Adipocyte (in vitro differentiated cells): ENCODE data around the gene PRLH.
A peak's percentile ranks its signal among the peaks of the same experiment; 100 is the strongest.

ENCODE experiments used
- DNase-seq: peaks from one replicate; pipeline ENCODE4 v3.0.0-alpha.2; 2015; ENCODE audit warnings: low read depth
- H3K27me3 ChIP-seq: replicated peaks from 2 replicates; pipeline ENCODE4 v1.7.0; 2013; ENCODE audit warnings: mild to moderate bottlenecking, low read length, moderate library complexity; ENCODE audit not compliant: control insufficient read depth, insufficient read depth
- H3K36me3 ChIP-seq: 2 replicates; pipeline ENCODE4 v1.7.0; 2013; ENCODE audit warnings: low read length, mild to moderate bottlenecking, moderate library complexity; ENCODE audit not compliant: control insufficient read depth, insufficient read depth, severe bottlenecking
- H3K4me1 ChIP-seq: 2 replicates; pipeline ENCODE4 v1.7.0; 2013; ENCODE audit warnings: mild to moderate bottlenecking, low read length, moderate library complexity; ENCODE audit not compliant: control insufficient read depth, insufficient read depth
- H3K4me3 ChIP-seq: 2 replicates; pipeline ENCODE4 v1.7.0; 2013; ENCODE audit warnings: mild to moderate bottlenecking, low read length, moderate library complexity
- H3K9ac ChIP-seq: 2 replicates; pipeline ENCODE4 v1.7.0; 2013; ENCODE audit warnings: mild to moderate bottlenecking, low read length, moderate library complexity
- H3K9me3 ChIP-seq: 2 replicates; pipeline ENCODE4 v1.7.0; 2013; ENCODE audit warnings: mild to moderate bottlenecking, low read length, moderate library complexity; ENCODE audit not compliant: control insufficient read depth

Gene PRLH

GRCh38 chr2:237540223-237540775 lies 26.1 kb upstream of the PRLH start:
- H3K4me1 ChIP-seq = peaks cover 4% of the 10 kb centered on the region
- H3K9me3 ChIP-seq = no peaks in the 10 kb centered on the region
- no peak for DNase-seq

DNA sequence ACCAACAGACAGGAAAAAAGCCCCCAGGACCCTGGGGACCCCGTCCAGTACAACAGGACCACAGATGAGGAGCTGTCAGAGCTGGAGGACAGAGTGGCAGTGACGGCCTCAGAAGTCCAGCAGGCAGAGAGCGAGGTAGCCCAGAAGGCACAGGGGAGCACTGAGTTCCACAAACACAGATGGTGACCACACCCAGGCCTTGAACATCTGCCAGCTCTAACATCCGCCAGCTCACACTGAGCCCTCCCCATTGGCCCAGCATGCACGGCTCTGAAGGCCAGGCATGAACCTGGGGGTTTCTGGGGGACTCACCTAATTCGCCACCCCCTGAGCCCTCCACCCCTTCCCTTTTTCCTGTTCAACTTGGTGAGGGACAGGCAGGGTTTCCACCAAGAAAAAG lies 25.6 kb upstream of the PRLH start:
- no peaks in the 10 kb centered on the region for H3K27me3 ChIP-seq
- H3K4me1 ChIP-seq = peaks cover 4% of the 10 kb centered on the region
- H3K36me3 ChIP-seq = no peaks in the 10 kb centered on the region
- peak; percentile 58 for DNase-seq
- no peak overlapping the region for H3K4me3 ChIP-seq
- H3K9me3 ChIP-seq = no peaks in the 10 kb centered on the region
- no peak overlapping the region for H3K9ac ChIP-seq

More at GRCh38 chr2:237540223-237540775, 26.1 kb upstream of the PRLH start:
- Histone ChIP-seq H3K4me3 (no peak overlapping the region), H3K36me3 (no peaks in the 10 kb centered on the region), H3K27me3 (no peaks in the 10 kb centered on the region), H3K9ac (no peak overlapping the region)

DNA sequence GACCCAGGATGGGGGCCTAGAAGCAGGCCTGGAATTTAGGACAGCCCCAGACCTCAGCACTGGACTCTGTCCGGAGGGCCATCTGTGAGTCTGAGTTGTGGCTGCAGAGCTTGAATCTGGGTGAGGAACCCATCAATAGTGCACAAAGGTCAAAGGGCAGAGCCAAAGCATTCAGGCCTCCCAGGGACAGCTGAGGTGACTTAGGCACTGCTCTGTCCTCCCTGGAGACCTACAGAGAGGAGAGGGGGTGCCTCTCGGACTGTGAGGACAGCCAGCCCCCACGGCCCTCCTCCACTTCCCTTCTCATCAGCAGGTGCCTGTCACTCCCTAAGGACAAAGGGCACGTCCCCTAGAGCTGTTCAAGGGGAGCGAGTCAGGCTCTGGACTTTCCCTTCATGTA lies 25.1 kb upstream of the PRLH start:
- Histone ChIP-seq H3K4me1 (peaks cover 4% of the 10 kb centered on the region), H3K27me3 (no peaks in the 10 kb centered on the region), H3K9ac (no peak overlapping the region), H3K4me3 (no peak overlapping the region), H3K36me3 (no peaks in the 10 kb centered on the region), H3K9me3 (no peaks in the 10 kb centered on the region)
- DNase-seq = no peak

DNA sequence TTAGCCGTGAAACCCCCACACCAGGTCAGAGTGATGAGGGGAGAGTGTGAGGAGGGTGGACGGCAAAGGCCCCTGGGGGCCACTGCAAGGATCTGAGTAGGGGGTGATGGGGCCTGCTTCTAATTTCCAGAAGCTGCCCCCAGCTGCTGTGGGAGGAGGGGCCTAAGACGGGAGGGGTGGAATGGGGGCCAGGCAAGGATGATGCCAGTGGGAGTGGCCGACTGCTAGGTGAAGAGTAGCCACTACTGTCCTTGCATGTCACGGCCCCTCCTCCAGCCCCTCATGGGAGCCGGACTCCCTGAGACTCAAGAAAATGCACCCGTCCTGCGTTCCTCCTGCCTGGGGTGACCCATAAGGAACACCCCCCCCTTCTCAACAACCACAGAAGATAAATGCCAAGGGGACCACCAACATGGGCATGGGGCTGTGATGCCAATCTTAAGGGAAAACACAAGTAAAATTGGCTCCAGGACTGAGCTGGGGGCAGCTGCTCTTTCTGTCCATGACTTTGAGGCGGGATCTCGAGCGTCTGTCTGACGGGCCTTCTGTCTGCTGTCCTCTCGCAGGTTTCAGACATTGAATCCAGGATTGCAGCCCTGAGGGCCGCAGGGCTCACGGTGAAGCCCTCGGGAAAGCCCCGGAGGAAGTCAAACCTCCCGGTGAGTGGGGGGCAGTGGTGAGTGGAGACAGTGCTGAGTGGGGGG lies 24.2 kb upstream of the PRLH start:
- Histone ChIP-seq H3K4me1 (peaks cover 4% of the 10 kb centered on the region), H3K9me3 (no peaks in the 10 kb centered on the region), H3K4me3 (no peak overlapping the region), H3K9ac (no peak overlapping the region), H3K36me3 (no peaks in the 10 kb centered on the region), H3K27me3 (no peaks in the 10 kb centered on the region)
- no peak for DNase-seq

DNA sequence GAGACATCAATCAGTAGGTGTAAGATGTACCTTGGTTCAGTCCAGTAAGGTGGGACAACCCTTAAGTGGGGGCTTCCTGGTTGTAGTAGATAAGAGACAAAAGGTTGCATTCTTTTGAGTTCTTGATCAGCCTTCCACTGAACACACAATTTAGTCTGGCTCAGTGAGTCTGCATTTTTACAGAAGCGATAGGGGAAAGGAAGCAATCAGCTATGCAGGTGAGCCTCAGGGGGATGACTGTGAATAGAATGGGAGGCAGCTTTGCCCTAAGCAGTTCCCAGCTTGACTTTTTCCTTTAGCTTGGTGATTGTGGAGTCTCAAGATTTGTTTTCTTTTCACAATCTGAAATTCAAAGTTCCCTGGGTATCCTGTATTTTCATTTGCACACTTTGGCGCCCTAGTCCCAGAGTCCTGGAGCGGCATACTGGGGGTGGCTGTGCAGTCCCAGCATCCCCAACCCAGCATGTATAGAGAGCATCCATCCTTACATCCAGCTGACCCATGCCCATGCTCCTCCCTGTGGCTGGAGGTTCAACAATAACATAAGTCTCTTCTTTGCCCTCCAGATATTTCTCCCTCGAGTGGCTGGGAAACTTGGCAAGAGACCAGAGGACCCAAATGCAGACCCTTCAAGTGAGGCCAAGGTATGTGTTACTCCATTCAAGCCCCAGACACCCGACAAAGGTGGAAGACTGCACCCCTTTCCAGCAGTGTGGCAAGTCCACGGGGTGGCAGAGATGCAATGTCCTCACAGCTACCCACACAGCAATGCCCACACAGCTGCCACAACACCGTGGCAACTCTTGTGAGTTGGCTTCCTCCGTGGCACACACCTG lies 20.1 kb upstream of the PRLH start:
- no peak overlapping the region for H3K9ac ChIP-seq
- peaks cover 7% of the 10 kb centered on the region for H3K27me3 ChIP-seq
- H3K4me1 ChIP-seq = no peaks in the 10 kb centered on the region
- DNase-seq = no peak
- H3K9me3 ChIP-seq = no peaks in the 10 kb centered on the region
- no peaks in the 10 kb centered on the region for H3K36me3 ChIP-seq
- H3K4me3 ChIP-seq = no peak overlapping the region

GRCh38 chr2:237546876-237547395 lies 19.4 kb upstream of the PRLH start:
- Histone ChIP-seq H3K9ac (no peak overlapping the region), H3K9me3 (no peaks in the 10 kb centered on the region), H3K36me3 (no peaks in the 10 kb centered on the region), H3K4me3 (no peak overlapping the region), H3K4me1 (no peaks in the 10 kb centered on the region), H3K27me3 (peaks cover 7% of the 10 kb centered on the region)
- no peak for DNase-seq

GRCh38 chr2:237547841-237548416 lies 18.4 kb upstream of the PRLH start:
- H3K4me1 ChIP-seq = no peaks in the 10 kb centered on the region
- no peak overlapping the region for H3K9ac ChIP-seq
- no peaks in the 10 kb centered on the region for H3K36me3 ChIP-seq
- H3K4me3 ChIP-seq = no peak overlapping the region
- peaks cover 7% of the 10 kb centered on the region for H3K27me3 ChIP-seq
- DNase-seq = no peak
- H3K9me3 ChIP-seq = no peaks in the 10 kb centered on the region

- Histone ChIP-seq H3K4me3 (no peak overlapping the region), H3K9ac (no peak overlapping the region), H3K36me3 (no peaks in the 10 kb centered on the region), H3K27me3 (peaks cover 7% of the 10 kb centered on the region), H3K9me3 (no peaks in the 10 kb centered on the region), H3K4me1 (no peaks in the 10 kb centered on the region)
- no peak for DNase-seq
These were observed 17.2 kb upstream of the PRLH start for GRCh38 chr2:237549216-237549615.

DNA sequence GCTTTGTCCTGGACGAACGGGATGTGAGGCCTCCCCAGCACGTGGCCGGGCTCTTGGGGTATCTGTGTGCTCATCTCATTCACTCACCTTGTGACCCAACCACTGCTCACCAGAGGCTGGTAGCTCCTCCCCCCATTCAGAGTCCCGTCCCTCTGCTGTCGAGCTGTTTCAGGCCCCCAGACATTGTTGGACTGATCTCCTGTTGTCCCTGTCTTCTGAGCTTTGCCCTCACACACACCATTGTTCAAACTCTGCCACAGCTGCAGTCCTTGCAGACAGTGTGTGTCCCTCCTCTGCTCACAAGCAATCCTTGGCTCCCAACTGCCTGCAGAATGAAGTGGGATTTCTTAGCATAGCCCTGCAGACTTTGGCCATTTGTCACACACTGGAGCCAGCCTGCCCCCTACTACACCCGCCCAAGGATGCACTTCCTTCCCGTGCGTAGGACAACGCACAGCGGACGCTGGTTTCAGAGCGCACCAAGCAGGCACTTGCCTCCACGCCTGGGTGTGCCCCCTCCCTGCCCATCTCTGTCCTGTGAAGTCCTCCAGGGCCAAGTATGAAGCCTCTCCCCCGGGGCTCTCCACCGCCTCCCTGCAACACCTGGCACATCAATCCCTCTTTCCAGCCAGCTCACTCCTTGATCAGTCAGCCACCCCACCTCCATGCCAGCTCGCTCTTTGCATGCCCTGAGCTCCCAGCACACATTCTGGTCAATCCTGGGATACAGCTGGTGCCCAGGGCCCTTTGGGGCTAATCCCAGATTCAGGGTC lies 16.5 kb upstream of the PRLH start:
- Histone ChIP-seq H3K9me3 (no peaks in the 10 kb centered on the region), H3K36me3 (no peaks in the 10 kb centered on the region), H3K27me3 (peaks cover 7% of the 10 kb centered on the region), H3K4me3 (no peak overlapping the region), H3K9ac (no peak overlapping the region), H3K4me1 (no peaks in the 10 kb centered on the region)
- DNase-seq = no peak

DNA sequence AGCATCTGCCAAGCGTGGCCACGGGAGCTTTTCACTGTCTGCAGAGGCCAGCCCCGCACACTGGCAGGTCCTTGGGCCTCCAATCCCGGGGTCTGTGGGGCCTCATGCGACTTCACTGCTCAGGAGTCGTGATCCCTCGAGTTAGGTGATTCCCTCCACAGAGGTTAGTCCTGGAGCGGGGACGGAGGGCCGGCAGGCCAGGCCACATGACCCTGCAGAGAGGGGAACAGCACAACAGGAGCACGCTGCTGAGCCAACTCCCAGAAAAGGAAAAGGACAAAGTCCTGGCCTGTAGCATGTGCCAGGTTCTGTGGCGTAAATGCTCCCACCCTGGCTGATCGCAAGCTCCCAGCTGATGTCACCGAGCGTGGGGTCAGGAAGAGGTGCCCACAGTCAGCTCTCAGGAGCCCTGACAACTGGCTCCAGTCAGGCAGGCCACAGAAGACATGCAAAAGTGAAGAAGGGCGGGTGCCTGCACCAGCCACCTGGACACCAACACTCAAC lies 15.3 kb upstream of the PRLH start:
- no peaks in the 10 kb centered on the region for H3K4me1 ChIP-seq
- H3K27me3 ChIP-seq = peaks cover 7% of the 10 kb centered on the region
- H3K9ac ChIP-seq = no peak overlapping the region
- peaks cover 11% of the 10 kb centered on the region for H3K9me3 ChIP-seq
- H3K36me3 ChIP-seq = no peaks in the 10 kb centered on the region
- DNase-seq = no peak
- no peak overlapping the region for H3K4me3 ChIP-seq
